ENCODE results near the gene CREB3L2.
"Not testable (repeated sequence)": the region's sequence is repeated elsewhere in the genome, so short reads cannot be mapped to it uniquely, and the experiment has no call there.

CREB3L2 gene

DNA sequence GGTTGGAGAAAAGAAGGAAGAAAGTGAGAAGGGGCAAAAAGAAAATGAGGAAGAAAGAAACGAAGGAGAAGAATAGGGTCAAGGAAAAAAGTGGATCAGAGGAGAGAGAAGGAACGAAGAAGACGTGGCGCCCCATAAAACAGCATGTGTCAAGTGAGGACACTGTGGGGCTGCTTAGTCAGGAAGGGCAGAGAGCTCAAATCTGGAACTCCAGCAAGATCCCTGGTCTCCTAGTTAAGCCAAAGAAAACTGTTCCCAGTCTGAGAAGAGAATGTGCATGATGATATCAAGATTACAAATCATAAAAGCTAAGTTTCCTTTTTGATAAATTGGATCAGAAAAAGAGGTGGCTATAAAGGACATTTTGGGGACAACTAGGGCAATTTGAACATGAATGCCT lies 33.0 kb downstream of the CREB3L2 start:
- H3K27ac ChIP-seq, result no peak overlapping the region
- TF ChIP-seq, protein P1, sequence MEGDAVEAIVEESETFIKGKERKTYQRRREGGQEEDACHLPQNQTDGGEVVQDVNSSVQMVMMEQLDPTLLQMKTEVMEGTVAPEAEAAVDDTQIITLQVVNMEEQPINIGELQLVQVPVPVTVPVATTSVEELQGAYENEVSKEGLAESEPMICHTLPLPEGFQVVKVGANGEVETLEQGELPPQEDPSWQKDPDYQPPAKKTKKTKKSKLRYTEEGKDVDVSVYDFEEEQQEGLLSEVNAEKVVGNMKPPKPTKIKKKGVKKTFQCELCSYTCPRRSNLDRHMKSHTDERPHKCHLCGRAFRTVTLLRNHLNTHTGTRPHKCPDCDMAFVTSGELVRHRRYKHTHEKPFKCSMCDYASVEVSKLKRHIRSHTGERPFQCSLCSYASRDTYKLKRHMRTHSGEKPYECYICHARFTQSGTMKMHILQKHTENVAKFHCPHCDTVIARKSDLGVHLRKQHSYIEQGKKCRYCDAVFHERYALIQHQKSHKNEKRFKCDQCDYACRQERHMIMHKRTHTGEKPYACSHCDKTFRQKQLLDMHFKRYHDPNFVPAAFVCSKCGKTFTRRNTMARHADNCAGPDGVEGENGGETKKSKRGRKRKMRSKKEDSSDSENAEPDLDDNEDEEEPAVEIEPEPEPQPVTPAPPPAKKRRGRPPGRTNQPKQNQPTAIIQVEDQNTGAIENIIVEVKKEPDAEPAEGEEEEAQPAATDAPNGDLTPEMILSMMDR (conservative IDR thresholded peaks at IDR 0.05), result no peak
- no peak for TF ChIP-seq ZFX (IDR thresholded peaks at IDR 0.05)

- H3K27ac ChIP-seq, result not testable (repeated sequence)
Measured at GRCh38 chr7:137968339-137968738, 33.5 kb downstream of the CREB3L2 start.

- H3K27ac ChIP-seq, result no peak overlapping the region
- no peak for TF ChIP-seq ZFX (IDR thresholded peaks at IDR 0.05)
- TF ChIP-seq, protein P1 (conservative IDR thresholded peaks at IDR 0.05), result no peak
Measured at GRCh38 chr7:137967143-137968018, 34.5 kb downstream of the CREB3L2 start.

GRCh38 chr7:137966641-137967142 lies 35.2 kb downstream of the CREB3L2 start:
- TF ChIP-seq, protein P1 (conservative IDR thresholded peaks at IDR 0.05), result no peak
- TF ChIP-seq ZFX (IDR thresholded peaks at IDR 0.05), result no peak
- no peak overlapping the region for H3K27ac ChIP-seq

GRCh38 chr7:137965942-137966640 lies 35.8 kb downstream of the CREB3L2 start:
- no peak overlapping the region for H3K27ac ChIP-seq

GRCh38 chr7:137964824-137965545 lies 36.9 kb downstream of the CREB3L2 start:
- H3K27ac ChIP-seq, result no peak overlapping the region
- TF ChIP-seq, protein P1 (conservative IDR thresholded peaks at IDR 0.05), result no peak
- TF ChIP-seq ZFX (IDR thresholded peaks at IDR 0.05), result no peak

More at GRCh38 chr7:137965942-137966640, 35.8 kb downstream of the CREB3L2 start:
- TF ChIP-seq, protein P1 (conservative IDR thresholded peaks at IDR 0.05), result no peak; the same call in 1 of the 2 replicates
- TF ChIP-seq ZFX (IDR thresholded peaks at IDR 0.05), result no peak

GRCh38 chr7:137962875-137963507 lies 38.9 kb downstream of the CREB3L2 start:
- TF ChIP-seq, protein P1 (conservative IDR thresholded peaks at IDR 0.05), result no peak
- TF ChIP-seq ZFX (IDR thresholded peaks at IDR 0.05), result no peak
- H3K27ac ChIP-seq, result peak overlapping the region; percentile 57
